WTC11 (cell line): ENCODE results near the gene NINL.

ENCODE experiments used
- ARID4B ChIP-seq: sonication (generic); formaldehyde crosslinking; IDR thresholded peaks from 2 replicates; pipeline ENCODE4 v1.8.0; 2023; ENCODE audit warnings: missing genetic modification reagents, mild to moderate bottlenecking, borderline replicate concordance
- ATF1 ChIP-seq: sonication (generic); formaldehyde crosslinking; IDR thresholded peaks from 2 replicates; pipeline ENCODE4 v1.8.1; 2023; ENCODE audit warnings: mild to moderate bottlenecking, moderate library complexity, missing genetic modification reagents
- ATF3 ChIP-seq: sonication (generic); formaldehyde crosslinking; conservative IDR thresholded peaks from 2 replicates; pipeline ENCODE4 v1.8.1; 2022; ENCODE audit warnings: mild to moderate bottlenecking, missing genetic modification reagents
- CTCF ChIP-seq: fragments of 200-600 bp; IDR thresholded peaks from 2 replicates; pipeline ENCODE4 v1.8.0; 2022; ENCODE audit warnings: antibody characterized with exemption
- FOXJ3 ChIP-seq: sonication (generic); formaldehyde crosslinking; IDR thresholded peaks from 2 replicates; pipeline ENCODE4 v1.9.0; 2021; ENCODE audit warnings: missing genetic modification reagents, mild to moderate bottlenecking, borderline replicate concordance
- MLX ChIP-seq: sonication (generic); formaldehyde crosslinking; IDR thresholded peaks from 2 replicates; pipeline ENCODE4 v1.8.1; 2023; ENCODE audit warnings: mild to moderate bottlenecking, missing genetic modification reagents, moderate library complexity
- NFE2L1 ChIP-seq: sonication (generic); formaldehyde crosslinking; IDR thresholded peaks from 2 replicates; pipeline ENCODE4 v1.8.1; 2023; ENCODE audit warnings: missing genetic modification reagents
- NR3C1 ChIP-seq: sonication (generic); formaldehyde crosslinking; conservative IDR thresholded peaks from 2 replicates; pipeline ENCODE4 v1.8.1; 2023; ENCODE audit warnings: low read depth, mild to moderate bottlenecking, missing genetic modification reagents
- RELA ChIP-seq: sonication (generic); formaldehyde crosslinking; IDR thresholded peaks from 2 replicates; pipeline ENCODE4 v1.8.1; 2022; ENCODE audit warnings: missing genetic modification reagents, mild to moderate bottlenecking, borderline replicate concordance
- SP1 ChIP-seq: sonication (generic); formaldehyde crosslinking; conservative IDR thresholded peaks from 2 replicates; pipeline ENCODE4 v1.8.1; 2022; ENCODE audit warnings: missing genetic modification reagents
- ZNF121 ChIP-seq: sonication (generic); formaldehyde crosslinking; IDR thresholded peaks from 2 replicates; pipeline ENCODE4 v1.8.0; 2023; ENCODE audit warnings: missing genetic modification reagents

GRCh38 chr20:25537890-25538289 is 47.4 kb downstream of the NINL start:
- no peak for TF ChIP-seq ARID4B (CRISPR knock-in tag)
- TF ChIP-seq ZNF121 (CRISPR knock-in tag): no peak
- TF ChIP-seq NR3C1 (CRISPR knock-in tag): no peak
- no peak for TF ChIP-seq FOXJ3 (CRISPR knock-in tag)
- TF ChIP-seq ATF1 (CRISPR knock-in tag): no peak
- TF ChIP-seq CTCF: no peak
- no peak for TF ChIP-seq ATF3
- no peak for TF ChIP-seq SP1
- no peak for TF ChIP-seq NFE2L1 (CRISPR knock-in tag)
- TF ChIP-seq MLX (CRISPR knock-in tag): no peak
- TF ChIP-seq RELA: no peak
